GM12892 (cell line): ENCODE measurements around the gene EVA1C.

Source experiments
- DNase-seq: peaks from one replicate; pipeline ENCODE4 v3.0.0; 2011; ENCODE audit not compliant: insufficient read length
- FAIRE-seq: peaks from 2 replicates; lab custom pipeline; 2011; peaks lifted over from hg19 to GRCh38; lab: Jason Lieb, UNC
- POLR2A ChIP-seq: IDR thresholded peaks from 2 replicates; pipeline ENCODE4 v1.6.1; 2011; ENCODE audit warnings: low read depth, low read length, control low read depth
- POLR2AphosphoS5 ChIP-seq: IDR thresholded peaks from 2 replicates; pipeline ENCODE4 v1.6.1; 2011; ENCODE audit warnings: low read depth, low read length, control low read depth
- TAF1 ChIP-seq: IDR thresholded peaks from 2 replicates; pipeline ENCODE4 v1.6.1; 2011; ENCODE audit warnings: low read depth, mild to moderate bottlenecking, control low read depth, low read length, borderline replicate concordance

Gene EVA1C

GRCh38 chr21:32474179-32475059 is 61.9 kb downstream of the EVA1C start:
- FAIRE-seq (no peak), DNase-seq (no peak)
- TF ChIP-seq POLR2A (no peak), TAF1 (no peak), POLR2AphosphoS5 (no peak)

GRCh38 chr21:32475162-32475812 is 62.8 kb downstream of the EVA1C start:
- DNase-seq = no peak
- TF ChIP-seq POLR2A (no peak), TAF1 (no peak), POLR2AphosphoS5 (no peak)
- FAIRE-seq = no peak

GRCh38 chr21:32476661-32477423 is 64.3 kb downstream of the EVA1C start:
- DNase-seq (no peak), FAIRE-seq (no peak)
- TF ChIP-seq POLR2A (no peak), POLR2AphosphoS5 (no peak), TAF1 (no peak)

- DNase-seq (no peak), FAIRE-seq (no peak)
- TF ChIP-seq POLR2A (no peak), POLR2AphosphoS5 (no peak), TAF1 (no peak)
These were observed 64.9 kb downstream of the EVA1C start for GRCh38 chr21:32477424-32477745.

GRCh38 chr21:32481875-32482408 is 69.4 kb downstream of the EVA1C start:
- no peak for TF ChIP-seq POLR2A
- no peak for TF ChIP-seq POLR2AphosphoS5
- no peak for TF ChIP-seq TAF1
- no peak for FAIRE-seq
- no peak for DNase-seq

GRCh38 chr21:32482565-32483292 is 70.2 kb downstream of the EVA1C start:
- DNase-seq = no peak
- no peak for FAIRE-seq
- TF ChIP-seq TAF1 (no peak), POLR2AphosphoS5 (no peak), POLR2A (no peak)

GRCh38 chr21:32483293-32483595 is 70.7 kb downstream of the EVA1C start:
- TF ChIP-seq POLR2AphosphoS5 (no peak), POLR2A (no peak), TAF1 (no peak)
- FAIRE-seq = no peak

GRCh38 chr21:32484706-32485380 is 72.3 kb downstream of the EVA1C start:
- no peak for DNase-seq
- no peak for FAIRE-seq
- no peak for TF ChIP-seq POLR2AphosphoS5
- TF ChIP-seq TAF1 = no peak

More at GRCh38 chr21:32483293-32483595, 70.7 kb downstream of the EVA1C start:
- no peak for DNase-seq

- TF ChIP-seq POLR2A = no peak
- TF ChIP-seq POLR2AphosphoS5 = no peak
- TF ChIP-seq TAF1 = no peak
- no peak for FAIRE-seq
- DNase-seq = no peak
These were observed 79.9 kb downstream of the EVA1C start for GRCh38 chr21:32492376-32492775.
